Glomerular endothelial cell (primary cell): ENCODE measurements around the gene TMEM184C. TPM values are rescaled to one million over a fixed set of nuclear protein-coding genes. Genes with fewer than 3 reads are reported as not detected.

Experiments used
- DNase-seq: peaks from one replicate; pipeline ENCODE4 v3.0.0-alpha.2; 2011; ENCODE audit warnings: low read depth, low spot score; ENCODE audit errors: extremely low read depth
- total RNA-seq: library from RNA; depleted of rRNA; stranded (reverse); fragments of >200 nt; gene quantifications from 2 replicates; pipeline ENCODE4 v1.2.3, GENCODE V29; 2015

TMEM184C gene
- total RNA-seq, 1 donor from 2014 or later: 20.0 TPM

DNA sequence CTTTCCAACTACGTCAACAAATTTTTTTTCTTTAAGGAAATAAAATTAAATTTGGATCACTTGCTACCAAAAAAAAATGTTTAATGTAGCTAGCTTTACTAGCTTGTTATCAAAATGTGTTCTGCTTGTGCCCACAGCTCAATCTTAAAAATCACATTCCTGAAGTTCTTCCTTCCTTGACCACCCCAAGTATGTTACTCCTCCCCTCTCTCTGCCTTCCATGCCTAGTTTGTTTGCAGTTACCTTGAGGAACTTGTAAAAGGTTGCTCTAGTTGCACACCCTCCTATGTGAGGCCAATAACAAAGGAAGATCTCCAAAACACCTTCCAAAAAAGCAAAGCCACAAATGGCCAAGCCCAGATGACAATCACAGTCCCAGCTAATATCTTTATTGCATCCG is 19.6 kb upstream of the TMEM184C start:
- DNase-seq: no peak

GRCh38 chr4:147599206-147599605 is 18.0 kb upstream of the TMEM184C start:
- no peak for DNase-seq

DNA sequence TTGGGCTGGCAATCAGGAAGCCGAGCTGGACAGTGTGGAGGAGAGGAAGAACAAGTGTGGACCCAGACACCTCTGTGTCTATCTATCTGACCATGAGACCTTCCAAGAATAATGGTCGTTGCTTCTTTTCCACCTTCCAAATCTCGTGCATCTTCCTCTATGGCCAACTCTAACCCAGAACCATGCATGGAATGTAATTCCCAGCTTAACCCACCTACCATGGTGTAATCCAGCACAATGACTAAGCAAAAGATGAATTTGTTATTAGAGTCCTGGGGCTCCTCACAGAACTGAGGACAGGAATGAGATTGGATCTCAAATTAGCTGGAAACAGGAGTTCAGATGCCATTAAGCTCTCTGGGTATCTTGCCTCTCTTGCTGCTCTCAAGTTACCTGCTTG is 17.4 kb upstream of the TMEM184C start:
- no peak for DNase-seq

DNA sequence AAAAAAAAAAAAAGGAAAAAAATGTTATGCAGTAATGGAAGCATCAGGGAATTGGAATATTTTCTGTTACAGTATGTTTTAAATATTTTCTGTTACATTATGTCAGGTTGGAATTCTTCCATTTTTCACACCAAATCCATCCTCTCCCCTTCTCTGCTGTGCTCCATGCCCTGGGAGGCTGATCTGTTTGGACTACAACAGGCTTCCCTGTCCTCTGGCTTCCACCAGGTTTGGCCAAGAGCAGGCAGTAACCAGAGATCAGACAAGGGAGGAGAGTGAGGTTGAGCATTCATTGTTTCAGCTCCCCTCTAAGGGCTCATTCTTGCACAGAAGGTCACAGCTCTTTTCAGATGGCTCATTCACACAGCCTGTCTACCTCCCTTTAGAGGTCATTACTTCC is 11.7 kb upstream of the TMEM184C start:
- DNase-seq: no peak

DNA sequence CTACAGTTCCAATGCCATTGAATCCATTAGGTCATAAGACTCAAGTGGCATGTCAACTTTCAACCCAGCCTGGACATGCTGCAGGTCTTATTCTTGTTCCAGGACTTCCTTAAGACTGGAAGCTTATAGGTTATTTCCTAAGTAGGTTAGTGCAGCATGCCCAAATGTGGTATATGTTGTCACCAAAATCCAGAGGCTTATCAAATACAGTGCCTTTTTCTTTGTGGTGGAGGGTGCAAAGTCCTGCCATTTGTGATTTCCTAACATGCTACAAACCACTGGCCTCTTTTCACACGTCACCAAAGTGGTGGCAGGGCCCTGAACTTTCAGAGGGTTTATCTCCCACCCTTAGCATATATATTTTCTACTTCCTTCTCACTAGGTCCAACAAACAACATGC is 9.7 kb upstream of the TMEM184C start:
- no peak for DNase-seq

DNA sequence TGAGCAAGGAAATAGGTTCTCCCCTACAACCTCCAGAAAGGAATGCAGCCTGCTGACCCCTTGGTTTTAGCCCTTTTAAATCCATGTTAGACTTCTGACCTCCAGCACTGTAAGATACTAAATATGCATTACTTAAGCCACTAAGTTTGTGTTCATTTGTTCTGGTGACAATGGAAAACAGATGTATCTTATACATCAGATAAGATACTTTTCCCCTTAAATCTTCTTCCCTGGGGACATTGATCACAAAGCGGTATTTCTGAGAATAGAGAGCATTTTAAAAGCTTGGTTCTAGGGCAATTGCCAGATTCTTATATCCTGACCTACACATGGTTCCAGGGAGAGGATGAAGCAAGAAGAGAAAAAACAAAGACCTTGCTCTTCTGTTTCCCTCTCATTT is 6.5 kb upstream of the TMEM184C start:
- DNase-seq: no peak

DNA sequence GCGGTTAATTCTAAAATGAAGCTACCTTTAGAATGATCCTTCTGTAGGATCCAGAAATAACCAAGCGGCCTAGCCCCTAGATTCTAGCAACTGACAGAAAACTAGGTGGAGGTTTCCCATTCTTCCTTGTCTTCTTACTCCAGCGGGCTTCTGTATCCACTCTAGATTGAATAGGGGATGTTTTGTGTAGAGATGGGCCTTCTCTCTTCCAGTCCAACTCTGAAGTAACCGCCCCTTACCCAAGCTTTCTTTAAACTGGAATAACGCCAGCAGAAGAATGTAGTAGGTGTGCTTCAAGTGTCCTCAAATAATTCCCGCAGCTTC is 386 bp upstream of the TMEM184C start:
- DNase-seq: no peak

GRCh38 chr4:147617841-147618691 is 869 bp downstream of the TMEM184C start:
- DNase-seq: no peak

GRCh38 chr4:147620315-147620714 is 3.1 kb downstream of the TMEM184C start:
- no peak for DNase-seq

- no peak for DNase-seq
Observed at GRCh38 chr4:147625733-147626132, 8.5 kb downstream of the TMEM184C start.

GRCh38 chr4:147626903-147627302 is 9.7 kb downstream of the TMEM184C start:
- DNase-seq: no peak

GRCh38 chr4:147628415-147628814 is 11.2 kb downstream of the TMEM184C start:
- DNase-seq: no peak

- DNase-seq: no peak
Observed at GRCh38 chr4:147629783-147630730, 12.9 kb downstream of the TMEM184C start.

DNA sequence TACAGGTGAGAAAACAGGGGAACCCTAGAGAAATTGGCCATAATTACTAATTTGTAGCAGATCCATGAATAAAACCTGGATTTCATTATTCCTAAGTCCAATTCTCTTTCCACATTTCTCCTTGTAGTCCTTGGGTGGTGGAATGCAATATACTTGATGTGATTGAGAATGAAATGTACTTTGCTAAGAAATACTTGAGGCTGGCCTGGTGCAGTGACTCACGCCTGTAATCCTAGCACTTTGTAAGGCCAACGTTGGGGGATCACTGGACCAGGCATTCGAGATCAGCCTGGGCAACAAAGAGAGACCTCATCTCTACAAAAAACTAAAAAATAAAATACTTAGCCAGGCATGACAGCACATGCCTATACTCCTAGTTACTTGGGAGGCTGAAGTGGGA is 15.9 kb downstream of the TMEM184C start:
- no peak for DNase-seq

- no peak for DNase-seq
Observed at GRCh38 chr4:147633643-147634042, 16.4 kb downstream of the TMEM184C start.

DNA sequence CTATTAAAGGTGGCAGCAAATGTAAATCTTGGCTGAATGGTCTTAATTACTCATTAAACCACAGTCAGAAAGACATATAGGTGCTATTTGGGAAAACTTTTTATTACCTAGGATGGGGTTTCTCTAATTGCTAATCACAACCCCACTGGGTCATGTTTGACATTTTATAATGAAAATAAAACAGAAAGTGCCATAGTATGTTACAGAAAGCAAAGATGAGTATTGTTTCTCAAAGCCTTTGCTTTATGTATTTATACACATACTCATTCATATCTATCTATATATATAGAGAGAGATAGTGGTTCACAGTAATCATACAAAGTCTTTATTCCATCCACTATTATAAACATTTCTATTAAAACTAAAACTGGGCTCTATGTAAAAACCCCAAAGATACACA is 18.2 kb downstream of the TMEM184C start:
- DNase-seq: no peak

- DNase-seq: no peak
Observed at GRCh38 chr4:147638365-147638764, 21.2 kb downstream of the TMEM184C start.

DNA sequence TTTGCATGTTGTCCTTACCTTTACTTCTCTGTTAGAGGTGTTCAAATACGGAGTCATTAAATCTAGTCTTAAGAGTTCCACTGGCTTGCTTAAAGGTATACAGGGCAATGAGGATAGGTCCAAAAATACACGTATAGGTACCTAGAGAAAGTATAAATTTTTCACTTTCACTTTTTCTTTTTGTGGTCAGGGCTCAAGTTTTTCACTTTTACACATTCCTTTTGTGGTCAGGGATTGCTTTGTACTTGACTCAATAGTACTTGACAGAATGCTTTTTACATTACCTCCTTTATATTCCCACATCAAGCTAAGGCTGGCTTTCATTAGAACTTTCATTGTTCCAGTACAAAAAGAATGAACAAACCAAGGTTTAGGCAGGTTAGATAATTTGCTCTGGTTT is 21.7 kb downstream of the TMEM184C start:
- DNase-seq: no peak

GRCh38 chr4:147639388-147639787 is 22.2 kb downstream of the TMEM184C start:
- DNase-seq: no peak

DNA sequence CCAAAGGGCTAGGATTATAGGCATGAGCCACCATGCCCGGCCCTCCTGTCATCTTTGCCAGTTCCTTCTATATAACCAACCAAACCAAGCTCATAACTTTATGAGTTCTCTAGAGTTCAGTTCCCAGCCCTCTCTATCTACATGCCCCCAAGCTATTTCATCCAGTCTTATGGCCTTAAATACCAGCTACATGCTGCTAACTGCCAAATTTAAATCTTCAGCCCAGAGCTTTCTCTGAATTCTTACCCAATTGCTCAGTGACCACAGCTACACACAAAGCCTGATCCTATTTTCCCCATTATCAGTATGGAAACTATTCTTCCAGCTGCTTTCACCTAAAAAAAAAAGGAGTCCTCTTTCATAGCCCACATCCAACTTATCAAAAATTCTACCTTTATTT is 23.1 kb downstream of the TMEM184C start:
- no peak for DNase-seq

GRCh38 chr4:147643616-147644015 is 26.4 kb downstream of the TMEM184C start:
- DNase-seq: no peak

GRCh38 chr4:147644471-147644870 is 27.3 kb downstream of the TMEM184C start:
- DNase-seq: no peak
